Tibial nerve (tissue), 4 donors: ENCODE data around the gene RSAD1.

Source experiments
- CTCF ChIP-seq, 5 experiments: fragments of 200-600 bp in 3 of 5; fragments of 450-650 bp in 2 of 5; sonication (generic) in 3 of 5; IDR thresholded peaks; one replicate each; pipeline ENCODE4 v1.5.1; 2016 to 2019; ENCODE audit warnings: antibody characterized with exemption in 5 of 5, mild to moderate bottlenecking in 3 of 5, moderate library complexity in 2 of 5
- EP300 ChIP-seq, 2 donors: sonication (generic); formaldehyde crosslinking; IDR thresholded peaks; one replicate each; pipeline ENCODE4 v1.6.1; 2017; ENCODE audit warnings: antibody characterized with exemption in 2 of 2, mild to moderate bottlenecking in 1 of 2
- POLR2A ChIP-seq, 2 donors: fragments of 450-650 bp; IDR thresholded peaks; one replicate each; pipeline ENCODE4 v1.6.1; 2017; ENCODE audit warnings: antibody characterized with exemption in 2 of 2, mild to moderate bottlenecking in 2 of 2, moderate library complexity in 2 of 2

- TF ChIP-seq CTCF (IDR thresholded peaks at IDR 0.05) (no peak), POLR2A (IDR thresholded peaks at IDR 0.05) (no peak), EP300 (IDR thresholded peaks at IDR 0.05) (no peak)
These were observed 10.2 kb downstream of the RSAD1 start for GRCh38 chr17:50488880-50489279.
